K562 treated with DMSO at 1 percent for 4 hours (cell line): ENCODE results near the gene LRFN5. TPM values are rescaled to one million over a fixed set of nuclear protein-coding genes. Genes with fewer than 3 reads are reported as not detected.

ENCODE experiments used
- total RNA-seq: library from RNA; unstranded; fragments of 300-600 nt; gene quantifications from 2 replicates; pipeline ENCODE4 v1.2.3, GENCODE V29; 2022; ENCODE audit not compliant: insufficient read depth

LRFN5 gene
- not detected in 2 replicates for total RNA-seq

GRCh38 chr14:41606532-41607303 is at the start of gene LRFN5:
Gene LRFN5 (plus strand): TSS chr14:41606876.

